Esophagus muscularis mucosa (tissue), 4 donors: ENCODE measurements around the gene INSM1. TPM values are rescaled to one million over a fixed set of nuclear protein-coding genes. Genes with fewer than 3 reads are reported as not detected.

Experiments used
- DNase-seq: peaks from one replicate; pipeline ENCODE4 v3.0.0-alpha.2; 2017; ENCODE audit errors: extremely low spot score
- H3K27ac ChIP-seq, 4 donors: fragments of 200-600 bp; sonication (generic); replicated peaks in 1 of 4; 1 replicate in 3 of 4; 2 replicates in 1 of 4; pipeline ENCODE4 v1.5.1; 2016 to 2019; ENCODE audit warnings: mild to moderate bottlenecking in 1 of 4
- H3K27me3 ChIP-seq, 4 donors: fragments of 200-600 bp; sonication (generic); one replicate each; pipeline versions ENCODE4 v1.5.1 to v1.6.0; 2016 to 2019
- H3K36me3 ChIP-seq, 4 donors: fragments of 200-600 bp; sonication (generic); one replicate each; pipeline ENCODE4 v1.5.1; 2016 to 2019
- H3K4me1 ChIP-seq, 4 donors: fragments of 200-600 bp; sonication (generic); one replicate each; pipeline ENCODE4 v1.5.1; 2016 to 2019
- H3K4me3 ChIP-seq, 4 donors: fragments of 200-600 bp; sonication (generic); 1 replicate in 2 of 4; 2 replicates in 2 of 4; pipeline ENCODE4 v1.5.1; 2016 to 2019; ENCODE audit warnings: mild to moderate bottlenecking in 4 of 4, moderate library complexity in 1 of 4
- H3K9me3 ChIP-seq, 4 donors: fragments of 200-600 bp; sonication (generic); 1 replicate in 3 of 4; 2 replicates in 1 of 4; pipeline ENCODE4 v1.5.1; 2016 to 2019
- CTCF ChIP-seq, 3 experiments: fragments of 200-600 bp in 2 of 3; fragments of 450-650 bp in 1 of 3; sonication (generic) in 2 of 3; IDR thresholded peaks; one replicate each; pipeline ENCODE4 v1.5.1; 2017 to 2019; ENCODE audit warnings: antibody characterized with exemption in 3 of 3, mild to moderate bottlenecking in 2 of 3, moderate library complexity in 1 of 3
- EP300 ChIP-seq: sonication (generic); formaldehyde crosslinking; IDR thresholded peaks from one replicate; pipeline ENCODE4 v1.6.1; 2017; ENCODE audit warnings: antibody characterized with exemption
- POLR2A ChIP-seq: fragments of 450-650 bp; IDR thresholded peaks from one replicate; pipeline ENCODE4 v1.6.1; 2017; ENCODE audit warnings: antibody characterized with exemption, moderate library complexity, mild to moderate bottlenecking, low read depth
- POLR2AphosphoS5 ChIP-seq, 2 donors: sonication (generic); formaldehyde crosslinking; IDR thresholded peaks; one replicate each; pipeline ENCODE4 v1.6.1; 2017; ENCODE audit warnings: antibody characterized with exemption in 2 of 2
- WGBS: methylation state at CpG from one replicate; pipeline ENCODE4 v1.1.5; 2018; 5-methylcytosine and 5-hydroxymethylcytosine counted together
- intact Hi-C: fragments of 100-400 bp; cut with DNase I; formaldehyde crosslinking; loops from one replicate; pipeline ENCODE4 v1.15.1; 2023
- total RNA-seq, 4 donors: library from RNA; depleted of rRNA; stranded (reverse); fragments of >200 nt; gene quantifications; one replicate each; pipeline versions ENCODE4 v1.1.0 to v1.2.1, GENCODE V29; 2016

The INSM1 gene
- total RNA-seq, 4 donors from 2014 or later, result not detected

- H3K27ac ChIP-seq, result no peak overlapping the region
- intact Hi-C loops, result no loop called here
- H3K9me3 ChIP-seq, result peaks cover 0 to 12% (median 6%) of the 10 kb centered on the region in 4 donors
- H3K4me3 ChIP-seq, result no peak overlapping the region
- H3K27me3 ChIP-seq, result no peaks in the 10 kb centered on the region
- no peaks in the 10 kb centered on the region for H3K4me1 ChIP-seq
- H3K36me3 ChIP-seq, result no peaks in the 10 kb centered on the region
- 74% methylated on average over 6 of the region's 6 CpGs for WGBS
- TF ChIP-seq POLR2AphosphoS5 (IDR thresholded peaks at IDR 0.05) (no peak), CTCF (IDR thresholded peaks at IDR 0.05) (no peak), POLR2A (no peak), EP300 (no peak)
- DNase-seq, result peak; percentile 66
Measured at GRCh38 chr20:20322912-20323311, 45.0 kb upstream of the INSM1 start.

GRCh38 chr20:20327746-20328145 lies 40.2 kb upstream of the INSM1 start:
- Histone ChIP-seq H3K36me3 (no peaks in the 10 kb centered on the region), H3K27me3 (peaks cover 0 to 10% (median 0%) of the 10 kb centered on the region in 4 donors), H3K4me3 (no peak overlapping the region), H3K27ac (no peak overlapping the region), H3K9me3 (no peaks in the 10 kb centered on the region), H3K4me1 (no peaks in the 10 kb centered on the region)
- DNase-seq, result no peak
- 84% methylated on average over 6 of the region's 6 CpGs for WGBS
- intact Hi-C loops, result no loop called here
- TF ChIP-seq POLR2AphosphoS5 (IDR thresholded peaks at IDR 0.05) (no peak), POLR2A (no peak), EP300 (no peak), CTCF (IDR thresholded peaks at IDR 0.05) (no peak)

- no peaks in the 10 kb centered on the region for H3K36me3 ChIP-seq
- intact Hi-C loops, result no loop called here
- peaks cover 0 to 10% (median 0%) of the 10 kb centered on the region in 4 donors for H3K27me3 ChIP-seq
- TF ChIP-seq POLR2AphosphoS5 (IDR thresholded peaks at IDR 0.05), result no peak
- TF ChIP-seq CTCF (IDR thresholded peaks at IDR 0.05), result no peak
- TF ChIP-seq EP300, result no peak
- TF ChIP-seq POLR2A, result no peak
- no peak overlapping the region for H3K27ac ChIP-seq
- H3K4me3 ChIP-seq, result no peak overlapping the region
- H3K4me1 ChIP-seq, result no peaks in the 10 kb centered on the region
- H3K9me3 ChIP-seq, result no peaks in the 10 kb centered on the region
- no peak for DNase-seq
- 92% methylated on average over 13 of the region's 13 CpGs for WGBS
Measured at GRCh38 chr20:20329564-20329963, 38.3 kb upstream of the INSM1 start.

- TF ChIP-seq EP300 (no peak), POLR2A (no peak), CTCF (IDR thresholded peaks at IDR 0.05) (no peak), POLR2AphosphoS5 (IDR thresholded peaks at IDR 0.05) (no peak)
- H3K4me3 ChIP-seq, result no peak overlapping the region
- H3K36me3 ChIP-seq, result no peaks in the 10 kb centered on the region
- peaks cover 0 to 18% (median 0%) of the 10 kb centered on the region in 4 donors for H3K27me3 ChIP-seq
- H3K27ac ChIP-seq, result no peak overlapping the region
- H3K4me1 ChIP-seq, result no peaks in the 10 kb centered on the region
- intact Hi-C loops, result no loop called here
- WGBS, result 58% methylated on average over 1 of the region's 1 CpG
- DNase-seq, result no peak
- no peaks in the 10 kb centered on the region for H3K9me3 ChIP-seq
Measured at GRCh38 chr20:20331156-20331555, 36.7 kb upstream of the INSM1 start.

GRCh38 chr20:20331817-20332216 lies 36.1 kb upstream of the INSM1 start:
- Histone ChIP-seq H3K4me1 (no peaks in the 10 kb centered on the region), H3K27ac (no peak overlapping the region), H3K36me3 (no peaks in the 10 kb centered on the region), H3K4me3 (no peak overlapping the region), H3K9me3 (no peaks in the 10 kb centered on the region), H3K27me3 (peaks cover 0 to 18% (median 0%) of the 10 kb centered on the region in 4 donors)
- 80% methylated on average over 2 of the region's 2 CpGs for WGBS
- DNase-seq, result no peak
- TF ChIP-seq POLR2A (no peak), EP300 (no peak), POLR2AphosphoS5 (IDR thresholded peaks at IDR 0.05) (no peak), CTCF (IDR thresholded peaks at IDR 0.05) (no peak)
- intact Hi-C loops, result no loop called here
